Stimulated activated CD4-positive, alpha-beta T cell treated with anti-CD3 and anti-CD28 coated beads, Interleukin-4, amount 100 ng/mL, for 1 hour (primary cell): Measurements from ENCODE around the gene BEND7.
"Not testable (repeated sequence)": the region's sequence is repeated elsewhere in the genome, so short reads cannot be mapped to it uniquely, and the experiment has no call there.

ENCODE experiments used
- DNase-seq: peaks from one replicate; pipeline ENCODE4 v3.0.0-alpha.2; 2020

BEND7 gene

DNA sequence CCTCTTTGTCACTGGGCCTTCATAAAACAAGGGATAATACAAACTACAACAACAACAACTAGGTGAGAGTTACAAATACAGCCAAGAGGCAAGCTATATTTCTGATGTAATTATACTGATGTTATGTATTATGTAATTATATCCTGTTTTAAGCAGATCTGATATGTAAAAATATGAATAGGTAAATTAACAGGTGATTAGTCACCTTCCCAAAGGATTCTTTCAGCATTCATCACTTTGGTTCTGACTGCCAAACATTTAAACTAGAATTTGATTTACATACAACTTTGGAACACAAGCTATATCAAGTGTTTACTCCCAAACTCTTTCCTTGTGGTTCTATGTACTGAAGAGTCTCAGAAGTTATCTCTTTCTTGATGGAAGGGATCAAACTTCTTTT, 53.7 kb downstream of the BEND7 start:
- DNase-seq: no peak

DNA sequence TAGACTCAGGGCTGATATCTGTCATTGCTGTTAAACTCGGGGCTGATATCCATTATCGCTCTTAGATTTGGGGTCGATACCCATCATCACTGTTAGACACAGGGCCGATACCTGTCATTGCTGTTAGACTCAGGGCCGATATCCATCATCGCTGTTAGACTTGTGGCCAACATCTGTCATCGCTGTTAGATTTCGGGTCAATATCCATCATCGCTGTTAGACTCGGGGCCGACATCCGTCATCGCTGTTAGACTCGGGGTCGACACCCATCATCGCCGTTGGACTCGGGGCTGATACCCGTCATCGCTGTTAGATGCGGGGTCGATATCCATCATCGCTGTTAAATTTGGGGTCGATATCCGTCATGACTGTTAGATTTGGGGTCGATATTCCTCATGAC, 54.8 kb downstream of the BEND7 start:
- no peak for DNase-seq

DNA sequence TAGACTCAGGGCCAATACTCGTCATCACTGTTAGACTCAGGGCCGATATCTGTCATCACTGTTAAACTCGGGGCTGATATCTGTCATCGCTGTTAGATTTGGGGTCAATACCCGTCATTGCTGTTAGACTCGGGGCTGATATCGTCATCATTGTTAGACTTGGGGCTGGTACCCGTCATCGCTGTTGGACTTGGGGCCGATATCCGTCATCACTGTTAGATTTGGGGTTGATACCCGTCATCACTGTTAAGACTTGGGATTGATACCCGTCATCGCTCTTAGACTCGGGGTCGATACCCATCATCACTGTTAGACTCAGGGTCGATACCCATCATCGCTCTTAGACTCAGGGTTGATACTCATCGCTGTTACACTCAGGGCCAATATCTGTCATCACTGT, 56.5 kb downstream of the BEND7 start:
- no peak for DNase-seq

DNA sequence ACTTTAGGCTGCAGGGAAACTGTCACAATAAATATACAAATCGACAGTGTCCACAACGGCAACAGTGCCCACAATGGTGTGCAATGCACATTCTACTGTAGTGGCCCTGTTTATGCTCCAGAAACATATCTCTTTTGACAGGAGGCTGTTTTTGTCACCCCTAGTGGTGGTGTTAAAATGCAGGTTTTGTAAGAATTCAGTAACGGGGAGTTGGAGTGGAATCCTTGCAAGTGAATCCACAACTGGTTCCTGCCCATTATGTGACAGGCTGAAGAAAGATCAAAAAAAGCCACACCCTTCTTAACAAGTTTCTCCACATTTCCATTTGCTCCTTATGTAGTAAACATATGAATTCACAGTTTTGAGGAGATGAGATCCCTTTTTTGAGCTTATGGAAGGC, 58.5 kb downstream of the BEND7 start:
- no peak for DNase-seq

DNA sequence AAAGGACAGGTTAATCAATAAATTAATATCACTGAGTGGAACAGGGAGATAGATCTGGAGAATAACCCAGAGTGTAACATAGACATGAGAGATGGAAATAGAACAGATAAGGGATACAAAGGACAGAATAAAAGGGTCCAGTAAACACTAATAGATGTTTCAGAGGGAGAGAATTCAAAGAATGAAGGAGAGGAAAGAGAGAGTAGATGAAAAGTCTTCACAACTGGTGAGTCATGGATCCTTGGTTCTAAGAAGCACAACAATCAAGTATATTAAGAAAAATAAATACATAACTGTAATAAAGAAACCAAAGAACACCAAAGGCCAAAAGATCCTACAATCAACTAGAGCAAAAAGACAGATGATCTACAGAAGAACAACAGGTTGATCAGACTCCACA, 66.3 kb downstream of the BEND7 start:
- no peak for DNase-seq

DNA sequence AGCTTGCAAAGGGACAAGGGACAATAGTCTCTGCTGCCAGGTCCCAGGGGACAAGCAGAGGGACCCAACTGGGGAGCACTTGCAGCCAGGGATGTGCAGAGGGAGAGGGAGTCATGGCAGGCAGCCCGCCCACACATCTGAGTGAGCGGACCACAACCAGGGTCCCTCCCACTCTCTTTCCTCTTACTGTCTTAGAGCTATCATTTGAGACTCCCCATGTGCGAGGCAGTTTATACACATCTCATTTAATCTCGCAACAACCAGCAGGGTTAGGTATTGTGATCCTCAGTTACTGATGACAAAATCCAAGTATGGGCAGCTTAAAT, 70.2 kb downstream of the BEND7 start:
- no peak for DNase-seq

DNA sequence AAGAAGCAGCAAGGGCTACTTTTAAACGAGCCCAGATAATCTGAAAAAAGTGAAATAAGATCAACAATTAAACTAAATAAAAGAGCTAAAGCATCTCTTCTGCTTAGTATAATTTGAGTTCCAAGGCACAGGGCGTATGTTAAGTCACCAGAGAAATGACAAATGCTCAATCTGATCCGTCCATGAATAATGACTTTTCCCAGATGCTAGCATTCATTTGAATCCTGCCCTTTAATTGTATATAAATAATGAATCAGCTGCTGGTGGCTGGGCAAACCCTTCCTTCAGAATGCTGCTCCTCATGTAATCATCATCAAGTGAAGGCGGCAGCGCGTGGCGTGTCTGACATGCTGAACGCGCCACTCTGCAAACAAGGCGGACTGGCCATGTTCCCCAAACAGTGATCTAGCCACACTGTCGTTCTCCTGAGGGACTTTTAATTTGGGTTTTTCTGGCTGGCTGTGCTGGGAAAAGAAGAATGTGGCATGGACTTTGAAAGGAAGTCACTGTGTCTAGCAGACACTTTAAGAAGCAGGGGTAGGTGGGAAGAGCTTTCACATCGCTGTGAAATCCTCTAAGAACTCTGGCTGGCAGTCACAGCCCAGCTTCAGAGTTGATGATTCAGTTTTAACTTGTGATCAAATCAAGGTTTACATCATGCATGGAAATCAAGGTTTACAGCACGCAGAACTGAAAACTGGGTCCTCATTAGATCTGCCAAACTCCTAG, 70.7 kb downstream of the BEND7 start:
- DNase-seq: no peak

DNA sequence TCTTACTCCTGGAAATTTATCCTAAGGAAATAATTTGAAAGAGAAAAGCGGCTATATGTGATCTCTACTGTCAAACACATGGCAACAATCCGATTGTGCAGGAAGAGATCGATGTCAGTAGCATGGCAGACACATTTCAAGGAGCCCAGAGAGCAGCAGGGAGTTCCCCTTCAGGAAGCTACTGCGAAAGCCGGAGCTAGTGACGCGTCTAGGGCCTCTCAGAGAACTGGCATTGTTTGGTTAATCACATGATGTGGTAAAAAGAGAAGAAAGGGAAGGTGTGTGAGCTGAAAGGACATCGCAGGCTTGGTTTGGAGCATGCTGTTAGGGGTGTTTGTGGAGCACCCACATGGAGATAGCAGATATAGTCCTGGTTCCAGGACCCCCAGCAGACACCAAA, 74.9 kb downstream of the BEND7 start:
- peak; percentile 20 for DNase-seq

DNA sequence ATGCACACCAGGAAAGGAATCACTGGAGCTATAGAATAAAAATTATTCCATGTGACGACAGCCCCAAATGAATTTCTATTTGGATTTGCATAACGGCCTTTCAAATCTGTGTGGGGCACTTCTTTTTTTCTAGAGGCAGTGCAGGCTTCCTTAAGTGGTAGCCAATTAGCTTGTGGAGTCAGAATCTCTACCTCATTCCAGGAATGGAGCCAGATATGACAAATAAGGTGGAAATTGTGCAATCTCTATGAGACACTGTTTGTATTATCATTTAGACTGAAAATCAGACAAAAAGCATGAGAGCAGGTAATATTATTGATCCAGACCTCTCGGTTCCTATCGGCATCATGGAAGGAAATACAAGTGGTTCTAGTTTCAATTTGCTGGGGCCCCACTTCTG, 78.7 kb downstream of the BEND7 start:
- DNase-seq: no peak

DNA sequence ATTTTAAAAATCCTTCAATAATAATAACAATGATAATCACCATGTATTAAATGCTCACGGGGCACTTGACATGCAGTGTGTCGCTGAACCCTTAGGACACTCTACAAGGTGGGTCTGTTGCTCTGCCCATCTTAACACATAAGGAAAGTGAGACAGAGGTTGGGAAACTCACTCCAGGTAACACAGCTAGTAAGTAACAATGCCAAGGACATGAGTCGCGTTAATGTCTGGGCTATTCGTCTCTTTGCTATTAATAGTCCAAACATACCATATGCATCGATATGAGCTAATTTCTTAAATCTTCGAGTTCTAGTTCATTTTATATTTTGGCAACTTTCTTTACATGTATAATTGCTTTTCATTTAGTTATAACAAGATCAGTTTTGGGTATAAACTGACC, 79.5 kb downstream of the BEND7 start:
- DNase-seq: no peak

DNA sequence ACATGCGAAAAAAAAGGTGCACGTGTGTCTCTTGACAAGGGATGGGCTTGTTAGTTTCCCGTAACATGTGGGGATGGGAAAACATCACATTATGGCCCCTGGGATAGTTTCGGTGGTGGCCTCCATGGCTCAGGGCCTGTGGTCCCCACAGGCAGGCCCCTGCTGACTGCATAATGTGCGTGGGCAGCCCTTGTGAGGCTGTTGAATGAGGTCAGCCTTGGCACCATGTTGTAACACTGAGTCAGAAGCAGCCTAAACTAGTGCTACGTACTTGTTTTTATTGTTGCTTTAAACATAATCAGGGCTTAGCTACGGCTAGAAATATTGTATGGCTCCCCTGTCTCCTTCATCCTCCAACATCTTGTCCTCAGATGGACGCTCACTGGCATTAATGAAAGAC, 80.6 kb downstream of the BEND7 start:
- no peak for DNase-seq

DNA sequence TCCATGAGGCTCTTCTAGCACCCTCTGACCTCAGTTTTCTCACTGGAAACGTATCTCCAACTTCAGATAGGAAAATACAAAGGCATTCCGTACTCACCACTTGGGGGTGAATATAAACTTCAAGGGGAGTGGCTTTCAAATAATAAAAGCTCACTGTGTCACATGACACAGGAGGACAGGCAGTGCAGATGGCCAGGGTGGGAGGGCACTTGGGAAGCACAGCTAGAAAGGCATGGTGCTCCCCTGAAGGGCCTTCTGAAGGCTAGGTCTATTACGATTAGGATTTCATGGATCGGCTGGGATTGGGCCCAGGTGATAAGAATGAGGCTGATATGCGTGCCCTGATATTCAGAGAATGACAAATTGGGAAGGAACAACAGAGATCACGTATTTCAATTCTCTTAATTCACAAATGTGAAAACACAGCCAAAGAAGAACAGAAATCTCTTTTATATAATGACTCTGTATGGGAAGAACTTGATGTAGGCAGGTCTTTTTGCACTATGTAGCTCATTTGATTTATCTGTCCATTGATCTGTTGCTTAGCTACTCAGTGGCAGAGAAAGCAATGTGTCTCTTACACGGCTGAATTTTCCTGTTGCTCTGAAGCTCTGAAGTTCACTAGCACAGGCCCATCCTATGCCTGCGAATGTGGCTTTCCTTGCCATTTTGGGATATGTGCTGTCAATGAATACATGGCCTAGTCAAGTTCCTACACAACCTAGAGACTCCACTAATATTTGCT, 83.0 kb downstream of the BEND7 start:
- DNase-seq: no peak

DNA sequence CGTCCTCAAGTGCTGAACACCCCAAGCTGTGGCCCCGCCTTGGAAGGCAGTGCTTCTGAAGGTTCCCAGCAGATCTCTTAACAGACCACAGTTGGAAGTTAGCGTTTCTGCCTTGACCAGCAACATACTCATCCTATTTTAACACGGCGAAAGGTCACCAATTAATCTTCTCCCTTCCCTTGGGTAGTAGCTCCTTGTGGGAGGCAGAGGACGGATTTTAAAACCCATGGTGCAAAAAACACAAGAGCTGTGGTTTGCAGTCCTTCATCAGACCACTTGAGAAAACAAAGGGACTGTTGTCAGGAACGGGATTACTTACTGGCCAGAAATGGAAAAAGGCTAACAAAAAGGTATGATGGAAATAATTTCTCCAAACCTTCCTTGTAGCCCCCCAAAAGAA, 87.3 kb downstream of the BEND7 start:
- DNase-seq: no peak

DNA sequence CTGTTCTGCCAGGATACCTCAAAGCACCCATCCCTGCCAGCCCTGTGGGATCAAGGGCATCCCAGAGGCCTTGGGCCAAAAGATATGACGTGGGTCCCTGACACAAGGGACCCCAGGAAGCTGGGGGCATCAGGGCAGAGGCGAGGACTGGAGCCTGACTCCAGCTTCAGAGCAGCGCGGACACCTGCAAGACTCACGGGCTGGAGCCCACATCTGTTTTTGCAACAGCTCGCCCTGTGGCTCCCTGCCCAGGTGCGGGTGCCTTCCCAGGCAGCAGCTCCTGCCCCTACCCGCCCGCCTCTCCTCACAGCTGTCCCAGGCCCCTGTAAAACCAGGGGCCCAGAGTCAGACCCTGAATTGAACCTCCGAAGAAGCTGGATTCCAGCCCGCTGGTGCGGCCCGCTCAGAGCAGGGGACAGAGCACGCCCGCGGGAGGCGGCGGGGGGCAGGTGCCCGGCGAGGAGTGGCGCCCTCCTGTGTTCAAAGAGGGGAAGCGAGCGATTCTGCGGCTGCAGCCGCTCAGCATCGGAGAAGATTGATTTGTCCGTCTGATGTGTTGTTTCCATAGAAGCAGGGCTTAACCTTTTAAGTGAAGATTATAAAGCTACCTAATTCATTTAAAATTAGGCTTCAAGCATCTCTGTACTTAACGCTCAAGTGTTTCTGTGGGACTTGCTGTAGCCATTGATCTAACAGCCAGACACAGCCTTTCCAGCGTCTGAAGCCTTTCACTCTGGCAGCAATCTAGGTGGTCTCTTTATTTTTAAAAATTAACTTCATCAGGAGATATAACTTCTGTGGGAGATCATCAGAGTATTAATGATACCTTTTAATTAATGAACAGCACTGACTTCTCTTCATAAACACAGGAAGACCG, 88.4 kb downstream of the BEND7 start:
- peak; percentile 70 for DNase-seq

DNA sequence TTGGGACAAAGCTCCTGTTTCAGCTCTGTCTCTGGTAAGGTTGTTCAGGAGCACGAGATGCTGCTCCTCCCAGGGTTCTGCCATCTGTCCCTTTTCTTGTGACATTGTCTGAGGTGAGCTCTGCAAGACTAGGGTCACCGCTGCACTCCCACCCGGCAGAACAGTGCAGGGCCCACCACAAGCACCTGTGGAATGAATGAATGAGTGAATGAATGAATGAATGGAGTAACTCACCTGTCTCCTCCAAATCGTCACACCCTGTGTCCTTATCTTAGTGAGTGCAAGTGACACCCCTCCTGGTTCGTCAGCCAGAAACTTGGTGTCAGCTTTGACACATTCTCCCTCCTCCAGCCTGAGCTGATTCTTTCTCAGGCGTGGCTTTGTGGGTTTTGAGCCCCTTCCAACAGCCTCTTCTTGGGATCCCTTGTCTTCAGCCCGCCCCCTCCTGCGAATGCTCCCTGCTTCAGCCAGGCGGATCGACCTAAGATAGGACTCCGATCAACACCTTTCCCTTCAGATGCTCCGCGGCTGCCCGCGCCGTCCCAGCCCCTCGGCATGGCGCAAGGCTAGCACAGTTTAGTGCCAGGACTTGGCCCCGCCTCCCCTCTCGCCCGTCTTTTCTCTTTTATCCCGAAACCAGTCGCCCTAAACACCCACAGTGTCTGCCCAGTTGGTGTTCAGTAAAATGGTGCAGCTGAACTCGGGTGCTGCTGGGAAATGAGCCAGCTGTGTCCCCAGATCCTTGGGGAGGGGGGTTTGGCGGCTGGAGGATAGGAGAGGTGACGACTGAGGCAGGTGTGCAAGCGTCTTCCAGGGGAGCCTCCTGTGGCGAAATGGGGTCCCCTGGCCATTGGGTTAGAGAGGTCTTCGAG, 89.3 kb downstream of the BEND7 start:
- DNase-seq: peak; percentile 5

DNA sequence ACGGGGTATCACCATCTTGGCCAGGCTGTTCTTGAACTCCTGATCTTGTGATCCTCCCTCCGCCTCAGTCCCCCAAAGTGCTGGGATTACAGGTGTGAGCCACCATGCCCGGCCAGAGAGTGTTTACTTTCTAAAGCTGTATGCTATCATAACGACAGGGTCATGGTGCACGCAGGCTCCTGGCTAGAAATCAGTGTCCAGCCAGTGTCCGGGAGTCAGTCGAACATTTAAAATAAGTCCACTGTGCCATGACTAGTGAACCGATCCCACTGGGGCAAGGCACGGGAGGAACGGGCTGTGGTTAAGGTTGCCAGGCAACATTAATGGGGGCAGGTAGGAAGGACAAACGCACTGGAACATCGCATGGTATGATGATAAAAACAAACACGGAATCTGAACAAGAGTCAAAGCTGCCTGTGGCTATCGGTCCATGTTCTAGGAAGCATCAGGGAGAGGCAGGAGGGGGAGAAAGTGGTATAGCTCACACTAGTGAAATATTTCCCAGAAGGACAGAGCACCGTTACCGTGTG, 91.7 kb downstream of the BEND7 start:
- no peak for DNase-seq

DNA sequence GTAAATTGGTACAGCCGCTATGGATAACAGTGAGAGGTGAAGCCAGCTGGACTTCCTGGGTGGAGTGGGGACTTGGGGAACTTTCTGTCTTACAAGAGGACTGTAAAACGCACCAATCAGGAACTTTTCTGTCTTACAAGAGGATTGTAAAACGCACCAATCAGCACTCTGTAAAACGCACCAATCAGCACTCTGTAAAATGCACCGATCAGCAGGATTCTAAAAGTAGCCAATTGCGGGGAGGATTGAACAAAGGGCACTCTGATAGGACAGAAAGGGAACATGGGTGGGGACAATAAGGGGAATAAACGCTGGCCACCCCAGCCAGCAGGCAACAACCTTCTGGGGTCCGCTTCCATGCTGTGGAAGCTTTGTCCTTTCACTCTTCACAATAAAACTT, 100.9 kb downstream of the BEND7 start:
- not testable (repeated sequence) for DNase-seq

DNA sequence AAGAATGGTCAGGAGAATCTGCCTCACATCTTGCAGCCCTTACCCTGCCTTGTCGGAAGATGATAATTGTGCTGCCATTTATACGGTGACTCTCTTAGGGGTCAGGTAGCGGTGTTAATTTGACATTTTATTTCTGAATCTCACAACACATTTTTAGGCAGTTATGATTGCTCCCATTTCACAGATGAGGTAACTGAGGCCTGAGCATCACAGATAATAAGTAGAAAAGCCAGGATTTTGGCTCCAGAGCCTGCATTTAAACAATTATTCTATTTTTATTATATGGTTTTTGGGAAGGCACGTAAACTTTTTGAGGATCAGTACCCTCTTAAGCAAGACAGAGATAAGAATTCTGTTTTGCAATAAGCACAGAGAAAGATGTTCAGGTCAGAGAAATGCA, 103.4 kb downstream of the BEND7 start:
- DNase-seq: no peak

DNA sequence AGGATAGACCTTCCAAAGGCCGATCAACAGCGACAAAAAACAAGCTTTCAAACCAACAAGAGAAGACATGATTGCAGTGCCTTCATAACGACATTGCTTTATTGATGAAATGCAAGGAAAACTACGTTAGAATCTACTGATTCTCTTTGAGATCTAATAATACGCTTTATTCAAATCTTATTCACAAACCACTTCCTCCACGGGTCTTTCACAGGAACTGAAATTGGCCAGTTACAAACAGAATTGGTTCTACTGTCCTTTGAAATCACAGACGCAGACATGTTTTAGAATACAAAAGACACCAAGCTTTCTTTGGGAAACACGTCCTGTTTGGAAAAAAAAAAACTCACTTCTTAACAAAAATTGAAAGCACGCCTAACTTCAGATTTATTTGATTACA, 106.0 kb downstream of the BEND7 start:
- no peak for DNase-seq

DNA sequence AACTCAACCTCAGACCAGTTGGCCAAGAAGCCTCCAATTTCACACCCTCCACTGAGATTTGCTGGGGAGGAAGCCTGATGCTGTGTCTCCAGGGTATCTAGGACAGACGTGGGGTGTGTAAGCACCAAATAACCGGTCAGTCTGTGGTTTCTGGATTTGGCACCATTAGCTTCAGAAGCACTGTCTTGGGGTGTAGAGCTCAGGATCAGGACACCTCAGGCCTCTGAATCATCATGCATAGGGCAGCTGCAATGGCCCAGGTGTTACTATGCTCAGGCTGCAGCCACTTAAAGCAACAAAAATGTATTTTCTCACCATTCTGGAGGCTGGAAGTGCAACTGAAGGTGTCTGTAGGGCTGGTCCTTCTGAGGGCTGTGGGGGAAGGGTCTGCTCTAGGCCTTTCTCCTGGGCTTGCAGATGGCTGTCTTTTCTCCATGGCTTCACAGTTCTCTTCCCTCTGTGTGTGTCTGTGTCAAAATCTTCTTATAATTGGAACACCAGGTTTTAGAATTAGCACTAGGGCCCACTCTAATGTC, 107.4 kb downstream of the BEND7 start:
- DNase-seq: no peak

DNA sequence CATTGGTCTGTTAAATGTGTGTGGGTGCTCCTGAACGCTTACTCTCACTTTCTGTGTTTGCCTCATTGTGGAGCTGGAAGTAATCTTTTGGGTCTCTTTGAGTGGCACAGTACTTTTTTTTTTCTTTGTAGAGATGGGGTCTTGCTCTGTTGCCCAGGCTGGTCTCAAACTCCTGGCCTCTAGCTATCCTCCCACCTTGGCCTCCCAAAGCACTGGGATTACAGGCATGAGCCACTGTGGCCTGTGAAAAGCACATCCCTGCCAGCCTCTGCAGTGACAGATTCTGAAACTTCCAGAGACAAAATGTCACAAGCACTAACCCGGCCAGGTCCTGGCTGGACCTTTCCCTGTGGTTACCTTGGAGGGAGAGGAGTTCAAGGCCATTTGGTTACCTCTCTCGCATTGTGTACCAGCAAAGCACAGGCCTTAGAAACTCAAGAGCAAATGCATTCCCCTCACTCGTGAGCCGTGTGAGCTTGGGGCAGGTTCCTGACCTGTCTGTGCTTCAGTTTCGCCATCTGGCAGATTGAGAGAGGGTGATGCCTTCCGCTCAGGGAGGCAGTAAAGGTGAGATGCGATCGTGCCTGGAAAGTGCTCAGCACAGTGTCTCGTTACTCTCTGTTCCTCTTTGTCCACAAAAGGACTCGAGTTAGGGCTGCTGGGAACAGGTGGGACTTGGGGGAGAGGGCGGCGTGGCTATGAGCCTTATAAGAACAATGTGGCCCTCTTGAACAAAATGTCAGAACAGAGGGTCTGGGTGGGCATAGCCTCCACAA, 108.1 kb downstream of the BEND7 start:
- DNase-seq: no peak
